HG02885 (cell line): ENCODE measurements around the gene GAS1.
A peak's percentile ranks its signal among the peaks of the same experiment; 100 is the strongest.

Source experiments
- ATAC-seq: cut with Tn5 transposase; IDR thresholded peaks from one replicate; pipeline ENCODE4 v1.9.1; 2021; ENCODE audit warnings: mild to moderate bottlenecking; ENCODE audit not compliant: unreplicated experiment, poor library complexity

GAS1 gene

GRCh38 chr9:86965636-86966395 is 18.5 kb upstream of the GAS1 start:
- ATAC-seq: no peak

DNA sequence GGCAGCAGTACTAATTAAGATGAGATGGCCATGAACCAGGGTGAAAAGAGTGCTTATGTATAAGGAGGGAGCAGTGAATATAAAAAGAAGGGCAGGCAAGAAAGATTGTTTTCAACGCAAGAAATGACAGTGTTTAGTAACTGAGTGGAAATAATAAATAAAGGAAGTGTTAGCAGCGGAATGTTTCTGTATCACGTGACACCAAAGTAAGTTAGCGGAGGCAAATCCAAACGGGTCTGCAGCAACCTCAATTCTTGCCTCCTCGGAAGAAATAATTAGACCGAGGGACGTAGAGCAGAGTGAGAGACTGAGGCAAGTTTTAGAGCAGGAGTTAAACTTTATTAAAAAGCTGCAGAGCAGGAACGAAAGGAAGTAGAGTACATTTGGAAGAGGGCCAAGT is 15.4 kb upstream of the GAS1 start:
- ATAC-seq: no peak

- ATAC-seq: no peak
Observed at GRCh38 chr9:86960938-86961337, 13.6 kb upstream of the GAS1 start.

GRCh38 chr9:86958203-86958602 is 10.9 kb upstream of the GAS1 start:
- ATAC-seq: no peak

- ATAC-seq: no peak
Observed at GRCh38 chr9:86955561-86955960, 8.3 kb upstream of the GAS1 start.

GRCh38 chr9:86955042-86955441 is 7.7 kb upstream of the GAS1 start:
- ATAC-seq: no peak

DNA sequence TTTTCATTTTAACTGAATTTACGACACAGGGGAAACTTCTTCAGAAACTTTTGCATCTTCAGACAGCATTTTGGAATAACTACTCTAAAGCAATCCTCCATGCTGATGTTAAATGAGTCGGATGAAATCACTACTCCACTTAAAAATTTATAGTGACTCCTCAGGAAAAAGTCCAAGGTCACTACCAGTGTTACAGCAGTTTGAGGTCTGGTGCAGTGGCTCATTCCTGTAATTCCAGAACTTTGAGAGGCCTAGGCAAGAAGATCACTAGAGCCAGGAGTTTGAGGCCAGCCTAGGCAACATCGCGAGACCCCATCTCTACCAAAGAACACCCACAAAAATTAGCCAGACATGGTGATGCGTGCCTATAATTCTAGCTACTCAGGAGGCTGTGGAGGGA is 5.9 kb upstream of the GAS1 start:
- no peak for ATAC-seq

DNA sequence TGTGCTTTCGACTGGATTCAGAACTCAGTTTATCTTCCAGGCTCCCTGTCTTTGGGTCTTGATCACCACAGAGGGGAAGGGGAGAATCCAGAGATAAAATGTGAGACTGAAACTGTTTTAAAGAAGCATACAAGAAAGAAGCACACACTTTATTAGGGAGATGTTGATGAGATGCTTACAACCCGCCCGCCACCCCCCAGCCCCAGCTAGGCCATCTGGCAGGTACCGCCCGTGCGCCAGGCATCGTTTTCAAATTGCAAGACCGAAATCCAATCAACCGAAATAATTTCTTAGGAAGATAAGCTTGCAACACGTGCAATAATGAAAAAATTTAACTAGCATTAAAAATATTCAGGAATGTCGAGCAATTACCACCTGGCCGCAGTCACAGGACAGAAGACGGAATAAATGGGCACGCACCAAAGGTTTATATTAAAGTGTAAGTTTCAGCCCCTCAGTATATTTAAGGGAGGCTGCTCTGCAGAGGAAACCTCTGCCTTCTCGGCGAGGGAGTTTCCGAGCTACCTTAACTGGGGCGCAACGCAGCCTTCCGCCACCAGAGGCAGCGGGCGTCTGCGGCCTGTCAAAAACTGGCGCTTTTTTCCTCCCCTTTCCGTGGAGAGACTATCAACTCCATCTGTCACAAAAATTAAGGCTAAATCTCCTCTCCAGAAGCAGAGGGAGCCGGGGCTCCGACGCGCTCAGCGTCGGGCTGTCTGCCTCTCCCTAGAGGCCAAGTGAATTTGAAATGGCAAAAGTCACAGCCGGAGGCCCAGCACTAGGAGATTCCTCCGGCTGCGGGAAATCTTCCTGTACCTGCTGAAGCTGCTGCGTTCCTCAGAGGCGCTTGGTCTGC is 996 bp upstream of the GAS1 start:
- ATAC-seq: peak; percentile 73

DNA sequence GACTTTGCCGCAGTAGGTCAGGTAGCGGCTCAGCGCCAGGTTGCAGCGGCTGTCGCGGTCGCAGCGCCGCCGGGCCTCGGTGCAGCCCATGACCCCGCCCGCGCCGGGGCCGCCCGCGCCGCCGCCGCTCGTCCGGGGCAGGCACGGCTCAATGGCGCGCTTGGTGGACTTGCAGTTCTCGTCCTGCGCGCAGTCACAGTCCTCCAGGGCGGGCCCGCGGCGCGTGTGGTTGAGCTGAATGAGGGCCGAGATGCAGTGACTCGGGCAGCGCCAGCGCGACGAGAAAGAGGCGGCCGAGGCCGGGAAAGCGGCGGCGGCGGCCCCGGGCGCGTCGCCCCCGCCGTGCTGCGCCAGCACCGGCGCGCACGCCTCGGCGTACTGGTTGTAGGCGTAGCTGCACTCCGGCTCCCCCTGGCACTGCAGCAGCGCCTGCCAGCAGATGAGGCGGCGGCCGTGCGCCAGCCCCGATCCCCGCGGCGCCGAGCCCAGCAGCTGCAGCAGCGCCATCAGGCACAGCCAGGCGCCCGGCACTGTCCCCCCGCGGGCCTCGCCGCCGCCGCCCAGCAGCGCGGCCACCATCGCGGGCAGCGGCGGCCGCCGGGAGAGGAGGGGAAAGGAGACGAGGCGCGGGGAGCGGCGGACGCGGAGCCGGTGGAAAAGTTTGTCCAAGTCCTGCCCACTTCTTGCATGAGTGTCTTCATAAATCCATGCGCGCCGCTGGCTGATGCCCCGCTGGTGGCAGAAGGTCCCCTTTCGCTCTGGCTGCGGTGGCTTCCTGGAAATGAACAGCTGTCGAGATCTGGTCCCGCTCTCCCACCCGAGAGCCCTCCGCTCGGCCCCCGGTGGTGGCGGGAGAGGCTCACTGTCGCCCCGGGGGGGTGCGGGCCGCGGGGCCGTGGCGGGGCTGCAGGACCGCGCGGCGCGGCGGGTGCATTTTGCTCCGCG is 833 bp downstream of the GAS1 start:
- ATAC-seq: peak; percentile 58

GRCh38 chr9:86945728-86946200 is 1.5 kb downstream of the GAS1 start:
- ATAC-seq: no peak

- ATAC-seq: no peak
Observed at GRCh38 chr9:86944796-86945727, 2.2 kb downstream of the GAS1 start.

DNA sequence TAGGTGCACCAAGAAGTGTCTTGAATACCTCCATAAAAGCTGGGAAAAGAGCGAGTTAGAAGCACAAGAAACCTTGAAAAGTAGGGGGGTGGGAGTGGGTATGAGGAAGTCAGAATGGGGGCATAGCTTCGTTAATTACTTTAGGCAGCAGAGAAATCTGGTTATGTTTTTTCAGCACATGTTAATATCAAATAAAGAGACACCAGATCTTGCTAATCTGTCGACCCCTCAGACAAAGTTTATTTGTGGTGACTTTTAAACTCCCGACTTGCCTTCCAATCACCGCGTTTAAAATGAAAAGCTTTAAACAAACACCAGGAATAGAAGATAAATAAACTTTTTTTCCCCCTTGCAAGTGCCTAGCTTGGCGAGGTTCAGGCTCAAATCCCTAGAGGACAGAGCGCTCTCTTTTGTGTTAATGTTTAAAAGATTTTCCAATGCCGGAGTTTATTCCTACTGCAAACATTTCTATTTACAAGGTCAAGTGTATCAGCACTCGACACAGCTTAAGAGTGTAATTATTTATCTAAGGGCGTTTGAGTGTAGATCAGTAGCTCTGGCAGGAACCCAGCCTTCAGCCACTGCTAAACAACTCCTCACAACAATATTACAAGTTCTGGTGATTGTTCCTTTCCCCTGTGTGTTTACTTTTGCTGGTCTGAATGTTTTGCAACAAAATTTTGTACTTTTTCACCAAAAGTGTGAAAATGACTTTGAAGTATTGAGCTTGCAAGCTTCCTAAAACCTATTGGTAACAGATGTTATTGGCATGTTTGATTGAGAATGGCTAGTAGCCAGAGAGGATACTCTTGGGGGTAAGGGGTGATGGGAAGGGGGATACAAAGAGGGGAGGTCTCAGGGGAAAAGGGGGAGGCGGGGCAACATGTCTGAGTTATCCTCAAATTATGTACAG is 3.8 kb downstream of the GAS1 start:
- no peak for ATAC-seq

DNA sequence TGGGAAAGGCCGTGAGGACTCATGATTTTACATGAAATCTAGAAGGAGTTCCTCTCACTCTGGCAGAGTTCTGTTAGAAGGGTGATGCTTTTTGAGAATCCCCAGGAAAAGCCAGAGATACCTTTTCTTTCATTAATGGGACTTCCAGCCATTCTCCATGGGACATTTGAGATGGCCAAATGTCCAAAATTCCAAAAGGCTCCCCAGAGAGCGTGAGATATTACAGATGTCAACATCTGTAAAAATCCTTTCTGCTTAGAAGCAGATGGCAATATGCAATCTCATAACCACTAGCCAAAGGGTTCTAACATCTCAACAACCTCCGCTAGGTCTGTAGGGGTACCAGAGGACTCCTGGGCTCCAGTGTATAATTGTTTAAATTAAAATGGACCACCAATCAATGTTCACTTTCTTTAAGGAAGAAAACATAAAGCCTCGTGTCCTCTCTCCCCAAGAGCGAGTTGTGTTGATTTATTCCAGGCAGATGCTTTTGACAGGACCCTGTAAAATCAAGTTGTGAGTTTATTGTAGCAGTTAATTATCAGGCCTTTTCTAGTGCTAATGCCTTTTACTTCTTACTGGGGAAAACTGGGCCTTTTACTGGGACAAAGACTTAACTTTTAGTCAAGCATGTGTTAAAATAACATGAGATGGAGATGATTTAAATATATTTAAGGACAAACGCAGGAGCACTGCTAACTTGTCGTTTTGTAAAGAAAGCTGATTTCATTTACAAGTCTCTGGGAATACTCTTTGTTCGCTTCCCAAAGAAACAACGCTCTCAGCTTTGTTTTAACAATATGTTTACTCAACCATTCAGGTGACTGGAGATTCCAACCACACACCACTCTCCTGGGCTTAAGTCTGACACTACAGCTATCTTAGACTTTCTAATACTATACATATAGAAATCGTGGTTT is 4.8 kb downstream of the GAS1 start:
- ATAC-seq: no peak

DNA sequence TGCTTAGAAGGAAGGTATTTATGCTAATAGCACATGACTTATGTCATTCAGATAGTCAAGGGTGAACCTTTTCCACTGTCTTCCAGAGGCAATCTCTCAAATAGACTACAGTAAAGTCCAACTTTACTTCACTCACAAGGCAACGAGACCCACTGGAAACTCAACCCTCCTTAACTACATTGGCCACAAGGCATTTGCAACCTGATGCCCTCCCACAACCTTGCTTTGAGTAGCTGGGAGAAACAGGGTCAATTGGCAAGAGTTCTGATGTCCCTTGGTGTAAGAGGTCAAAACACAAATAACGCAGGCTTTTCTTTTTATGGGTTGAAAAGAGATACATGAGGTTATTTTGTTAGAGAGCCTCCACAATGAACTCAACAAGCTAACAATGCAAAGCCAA is 6.1 kb downstream of the GAS1 start:
- no peak for ATAC-seq

- ATAC-seq: no peak
Observed at GRCh38 chr9:86940774-86941173, 6.5 kb downstream of the GAS1 start.

GRCh38 chr9:86939891-86940290 is 7.4 kb downstream of the GAS1 start:
- ATAC-seq: no peak

- ATAC-seq: no peak
Observed at GRCh38 chr9:86939321-86939720, 8.0 kb downstream of the GAS1 start.
